ENCODE results near the gene MAFG.

DNA sequence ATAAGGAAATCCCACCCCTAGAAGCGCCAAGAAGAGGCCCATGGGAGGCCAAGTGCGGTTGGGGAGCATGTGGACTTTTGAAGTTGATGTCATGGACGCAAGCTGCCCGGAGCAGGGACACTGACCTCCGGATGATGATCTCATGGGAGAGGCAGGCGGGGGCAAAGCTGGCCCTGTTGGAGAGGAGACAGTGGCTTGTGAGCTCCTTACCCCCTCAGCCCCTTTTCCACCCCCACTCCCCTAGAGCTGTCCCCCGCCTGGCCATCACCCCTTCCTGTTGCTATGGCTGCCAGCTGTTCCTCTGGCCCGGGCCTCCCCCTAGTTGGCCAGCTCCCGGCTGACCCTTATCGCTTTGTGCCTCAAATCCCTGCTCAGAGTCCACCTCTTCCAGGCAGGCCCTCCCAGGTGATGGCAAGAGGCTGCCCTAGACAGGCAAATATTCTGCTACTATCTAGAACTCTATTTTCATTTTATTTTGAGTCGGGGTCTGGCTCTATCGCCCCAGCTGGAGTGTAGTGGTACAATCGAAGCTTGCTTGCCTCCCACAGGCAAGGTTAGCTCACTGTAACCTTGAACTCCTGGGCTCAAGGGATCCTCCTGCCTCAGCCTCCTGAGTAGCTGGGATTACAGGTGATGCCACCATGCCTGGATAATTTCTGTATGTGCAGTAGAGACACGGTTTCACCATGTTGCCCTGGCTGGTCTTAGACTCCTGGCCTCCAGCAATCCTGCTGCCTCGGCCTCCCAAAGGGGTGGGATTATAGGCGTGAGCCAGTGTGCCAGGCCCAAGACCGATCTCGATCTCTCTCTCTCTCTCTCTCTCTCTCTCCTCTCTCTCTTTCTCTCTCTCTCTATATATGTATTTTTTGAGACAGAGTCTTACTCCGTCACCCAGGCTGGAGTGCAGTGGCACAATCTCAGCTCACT lies 26.9 kb upstream of the MAFG start:
- TF ChIP-seq EP300 (conservative IDR thresholded peaks at IDR 0.05; ENCODE audit: poor library complexity, severe bottlenecking) (no peak), CTCF (IDR thresholded peaks at IDR 0.05; ENCODE audit: poor library complexity, severe bottlenecking) (no peak)
